Measurements from ENCODE around the gene PMPCA.

- TF ChIP-seq CTCF (conservative IDR thresholded peaks at IDR 0.05; ENCODE audit: low read length), result peak; percentile 65
- no peak for TF ChIP-seq EZH2phosphoT487 (IDR thresholded peaks at IDR 0.05; ENCODE audit: borderline replicate concordance, low read depth, low read length)
These were observed 29.3 kb downstream of the PMPCA start, which contains the start of gene INPP5E for GRCh38 chr9:136439481-136440408.
